Esophagus muscularis mucosa (tissue), 4 donors: ENCODE data around the gene SLC51A.

Experiments
- CTCF ChIP-seq, 3 experiments: fragments of 200-600 bp in 2 of 3; fragments of 450-650 bp in 1 of 3; sonication (generic) in 2 of 3; IDR thresholded peaks; one replicate each; pipeline ENCODE4 v1.5.1; 2017 to 2019; ENCODE audit warnings: antibody characterized with exemption in 3 of 3, mild to moderate bottlenecking in 2 of 3, moderate library complexity in 1 of 3
- EP300 ChIP-seq: sonication (generic); formaldehyde crosslinking; IDR thresholded peaks from one replicate; pipeline ENCODE4 v1.6.1; 2017; ENCODE audit warnings: antibody characterized with exemption
- POLR2A ChIP-seq: fragments of 450-650 bp; IDR thresholded peaks from one replicate; pipeline ENCODE4 v1.6.1; 2017; ENCODE audit warnings: antibody characterized with exemption, moderate library complexity, mild to moderate bottlenecking, low read depth
- POLR2AphosphoS5 ChIP-seq, 2 donors: sonication (generic); formaldehyde crosslinking; IDR thresholded peaks; one replicate each; pipeline ENCODE4 v1.6.1; 2017; ENCODE audit warnings: antibody characterized with exemption in 2 of 2

GRCh38 chr3:196207159-196207832, 9.0 kb upstream of the SLC51A start:
- TF ChIP-seq CTCF (IDR thresholded peaks at IDR 0.05): no peak
- TF ChIP-seq POLR2AphosphoS5 (IDR thresholded peaks at IDR 0.05): no peak
- no peak for TF ChIP-seq EP300
- TF ChIP-seq POLR2A: no peak
